Psoas muscle (tissue), 8 donors: ENCODE measurements around the gene NEK9. TPM values are rescaled to one million over a fixed set of nuclear protein-coding genes. Genes with fewer than 3 reads are reported as not detected.
A peak's percentile ranks its signal among the peaks of the same experiment; 100 is the strongest.

ENCODE experiments used
- ATAC-seq, 4 donors: fragments of 200-7000 bp; cut with Tn5 transposase; one replicate each; pipeline ENCODE4 v1.9.1; 2020; ENCODE audit warnings: moderate library complexity in 3 of 4, mild to moderate bottlenecking in 2 of 4
- DNase-seq, 2 donors: peaks; one replicate each; pipeline ENCODE4 v3.0.0-alpha.2; 2020
- H3K27ac ChIP-seq: fragments of 200-600 bp; one replicate; pipeline ENCODE4 v1.8.0; 2022
- H3K27me3 ChIP-seq, 3 donors: fragments of 200-600 bp in 1 of 3; one replicate each; pipeline versions ENCODE4 v1.6.1 to v1.8.0; 2013 to 2022; ENCODE audit warnings: low read length in 2 of 3, mild to moderate bottlenecking in 2 of 3, moderate library complexity in 1 of 3; ENCODE audit not compliant: insufficient read depth in 3 of 3
- H3K36me3 ChIP-seq, 2 donors: fragments of 200-600 bp in 1 of 2; one replicate each; pipeline versions ENCODE4 v1.6.1 to v1.8.0; 2013 to 2022; ENCODE audit warnings: low read depth in 1 of 2, mild to moderate bottlenecking in 1 of 2, moderate library complexity in 1 of 2; ENCODE audit not compliant: insufficient read depth in 1 of 2
- H3K4me1 ChIP-seq: fragments of 200-600 bp; one replicate; pipeline ENCODE4 v1.8.0; 2022
- H3K4me3 ChIP-seq: fragments of 200-600 bp; one replicate; pipeline ENCODE4 v1.8.0; 2022; ENCODE audit warnings: mild to moderate bottlenecking
- H3K9me3 ChIP-seq: fragments of 200-600 bp; one replicate; pipeline ENCODE4 v1.8.0; 2022
- CTCF ChIP-seq: fragments of 200-600 bp; IDR thresholded peaks from one replicate; pipeline ENCODE4 v1.8.0; 2022; ENCODE audit warnings: antibody characterized with exemption
- WGBS, 3 donors: extraction: QIAGEN DNeasy Blood & Tissue Kit; methylation state at CpG; one replicate each; pipeline versions ENCODE4 v1.1.6 to v1.1.7; 2013; 5-methylcytosine and 5-hydroxymethylcytosine counted together
- intact Hi-C, 2 donors: fragments of 100-400 bp; cut with DNase I; formaldehyde crosslinking; loops; one replicate each; pipeline versions ENCODE4 v1.11.0 to v1.14.2; 2022
- long read RNA-seq, 2 donors: library from polyadenylated mRNA; unstranded; transcript quantifications; one replicate each; pipeline ENCODE4 v2.0.0, GENCODE V29; 2021
- polyA plus RNA-seq, 3 donors: library from polyadenylated mRNA; stranded (reverse); fragments of 200-250 nt; gene quantifications; one replicate each; pipeline ENCODE4 v1.2.3, GENCODE V29; 2013
- total RNA-seq, 4 donors: library from RNA; stranded (reverse); fragmentation: NEBNext Ultra II Directional in 2 of 4; extraction: Animal tissue kit (Norgen Biotek cat#: 25700) in 2 of 4; gene quantifications; one replicate each; pipeline versions ENCODE4 v1.2.1 to v1.2.4, GENCODE V29; 2021 to 2023
- donor health status: healthy with polysubstance abuse.
- donor health status: DM: no; HTN: no; CAD: no; lungs with moderate emphysema.
- donor health status: Bipolar disorder and iron deficiency.
- donor health status: healthy.
- donor health status: DM: yes; HTN: yes; CAD: no.
- donor health status: DM: no; HTN: no; CAD: no.
- donor health status: DM: no; HTN: no; CAD: no.
- donor health status: DM: yes; HTN: yes; CAD: no.

The NEK9 gene
- total RNA-seq (100 to 1,000 TPM in 1 of 4 donors, 10 to 100 TPM in 3; 69.1 to 116 (median 88.5) TPM), polyA plus RNA-seq (10 to 100 TPM; 17.9 to 49.0 (median 28.0) TPM)
- long read RNA-seq, donor 1, full-length matches to known transcripts = 20 of 40 reads
- long read RNA-seq, donor 1, partial matches to known transcripts = 7 of 40 reads
- long read RNA-seq, donor 1, other reads (novel, unspliced or antisense) = 13 of 40 reads
- long read RNA-seq, donor 2, full-length matches to known transcripts = 16 of 59 reads
- long read RNA-seq, donor 2, partial matches to known transcripts = 11 of 59 reads
- long read RNA-seq, donor 2, other reads (novel, unspliced or antisense) = 32 of 59 reads

DNA sequence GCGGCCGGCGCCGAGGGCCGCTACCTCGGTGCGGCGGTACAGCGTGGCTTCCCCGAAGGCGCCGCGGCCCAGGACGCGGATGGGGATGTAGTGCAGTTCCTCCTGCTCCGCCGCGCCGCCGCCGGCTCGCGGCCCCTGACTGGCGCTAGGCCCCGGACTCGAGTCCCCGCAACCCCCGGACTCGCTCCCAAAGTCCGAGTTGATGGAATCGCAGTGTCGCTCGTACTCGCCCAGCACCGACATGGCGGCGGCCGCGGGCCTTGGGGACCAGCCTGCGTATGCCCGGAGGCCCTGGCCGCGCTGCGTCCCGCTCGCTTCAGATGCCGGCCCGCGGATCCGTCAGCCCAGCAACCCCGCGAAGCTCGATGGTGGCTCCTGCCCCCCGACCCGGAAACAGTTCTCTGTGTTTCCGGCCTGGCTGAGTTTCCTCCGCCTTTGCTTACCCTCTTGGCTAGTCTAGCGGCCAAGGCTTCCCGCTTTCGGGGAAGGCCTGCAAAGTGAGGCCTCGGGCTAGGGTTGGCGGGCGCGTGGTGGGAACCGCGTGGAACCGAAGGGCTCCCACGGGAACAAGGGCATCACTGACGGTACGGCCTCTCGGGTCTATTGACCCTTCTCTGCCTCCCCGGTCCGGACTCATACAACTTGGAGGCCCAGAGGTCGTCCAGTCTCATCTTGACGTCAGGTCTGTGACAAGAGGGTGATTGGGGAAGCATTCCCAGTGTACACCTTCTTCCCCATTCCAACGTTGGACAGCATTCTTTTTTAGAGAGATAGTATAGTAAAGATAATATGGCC, at the start of gene NEK9:
TSS of gene NEK9 (minus strand) at position 370 of the 795 bp plus-strand sequence. CDS start at position 243, 127 bp downstream.
- H3K4me1 ChIP-seq = peaks cover 41% of the 10 kb centered on the region

GRCh38 chr14:75176142-75176820, 49.4 kb upstream of the NEK9 start, which contains the start of gene TMED10:
Gene TMED10 (minus strand): TSS chr14:75176612. CDS start chr14:75176579, 33 bp downstream.
- Histone ChIP-seq H3K4me1 (peaks cover 23% of the 10 kb centered on the region), H3K4me3 (peak within 1 kb of the TSS; percentile 90), H3K36me3 (no peaks in the 10 kb centered on the region), H3K9me3 (no peaks in the 10 kb centered on the region), H3K27me3 (no peaks in the 10 kb centered on the region), H3K27ac (peak within 1 kb of the TSS; percentile 99)
- 0% methylated on average over 49 of the region's 49 CpGs for WGBS, 3 donors
- no peak for TF ChIP-seq CTCF
- DNase-seq (peak; percentile 89 to 95), ATAC-seq (peak; percentile 95)
- intact Hi-C loops = loop anchor here (5.0 kb wide), 3 partner anchors 49 to 101 kb away; partner anchors contain the start of genes FOS (in 1 of the 2) and NEK9 (in 1 of the 2)

More for the DNA sequence above, at the start of gene NEK9:
- peak; percentile 92 to 96 for DNase-seq
- WGBS, 3 donors = 0 to 1% (median 0%) methylated on average over 66 to 76 of the region's 76 CpGs
- intact Hi-C loops = loop anchor here in 1 of 2 donors (5.0 kb wide), 1 partner anchor 50 kb away; the partner anchor contains the start of gene TMED10
- ATAC-seq = peak; percentile 93 to 96 (median 95)
- H3K27me3 ChIP-seq = no peaks in the 10 kb centered on the region
- H3K9me3 ChIP-seq = no peaks in the 10 kb centered on the region
- TF ChIP-seq CTCF = no peak
- H3K36me3 ChIP-seq = peaks cover 0 to 14% of the 10 kb centered on the region in 2 donors
- H3K4me3 ChIP-seq = peak within 1 kb of the TSS; percentile 83
- H3K27ac ChIP-seq = peak within 1 kb of the TSS; percentile 93

DNA sequence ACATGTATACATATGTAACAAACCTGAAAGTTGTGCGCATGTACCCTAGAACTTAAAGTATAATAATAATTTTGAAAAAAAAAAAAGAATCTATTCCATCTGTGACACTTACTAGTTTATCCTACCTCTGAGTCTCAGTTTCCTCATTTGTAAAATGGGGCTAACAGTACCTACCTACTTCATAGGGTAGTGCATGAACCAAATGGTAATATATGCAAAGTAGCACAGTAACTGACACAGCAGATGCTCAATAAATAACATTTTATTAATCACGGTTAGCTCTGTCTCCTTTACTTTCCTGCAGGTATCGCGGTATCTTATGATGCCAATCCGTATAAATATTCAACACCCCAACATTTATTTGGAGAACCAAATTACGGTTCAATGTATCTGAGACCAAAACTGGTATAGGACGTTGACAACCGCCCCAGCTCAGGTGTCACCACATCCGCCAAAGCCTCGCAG, 48.9 kb upstream of the NEK9 start:
- intact Hi-C loops = loop anchor here (5.0 kb wide), 3 partner anchors 48 to 102 kb away; partner anchors contain the start of genes FOS (in 1 of the 2) and NEK9 (in 1 of the 2)
- TF ChIP-seq CTCF = no peak
- no peaks in the 10 kb centered on the region for H3K9me3 ChIP-seq
- no peaks in the 10 kb centered on the region for H3K36me3 ChIP-seq
- DNase-seq (no peak), ATAC-seq (peak in 1 of 4 donors; percentile 5)
- H3K4me1 ChIP-seq = peaks cover 23% of the 10 kb centered on the region
- WGBS, 3 donors = 7 to 9% (median 7%) methylated on average over 10 of the region's 10 CpGs
- peak overlapping the region; percentile 90 for H3K4me3 ChIP-seq
- peak overlapping the region; percentile 99 for H3K27ac ChIP-seq
- no peaks in the 10 kb centered on the region for H3K27me3 ChIP-seq

DNA sequence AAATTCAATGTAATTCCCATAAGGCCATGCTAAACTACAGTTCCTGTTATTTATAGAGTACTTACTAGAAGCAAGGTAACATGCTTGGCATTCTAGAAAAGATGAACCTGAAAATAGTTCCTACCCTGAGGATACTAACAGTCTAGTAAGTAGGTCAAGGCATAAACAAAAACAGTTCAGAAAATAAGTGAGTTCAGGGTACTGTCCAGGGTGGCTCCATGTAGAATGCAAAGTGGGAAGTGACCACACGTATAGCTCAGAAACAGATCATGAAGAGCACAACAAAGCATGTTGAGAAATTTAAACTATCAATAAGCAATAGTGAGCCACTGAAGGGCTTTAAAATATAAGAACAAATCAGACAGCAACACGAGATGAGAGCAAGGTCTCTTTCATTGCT, 47.2 kb upstream of the NEK9 start:
- no peaks in the 10 kb centered on the region for H3K36me3 ChIP-seq
- peaks cover 25% of the 10 kb centered on the region for H3K4me1 ChIP-seq
- ATAC-seq (no peak), DNase-seq (no peak)
- 31 to 43% (median 34%) methylated on average over 2 of the region's 2 CpGs for WGBS, 3 donors
- peak overlapping the region; percentile 99 for H3K27ac ChIP-seq
- H3K27me3 ChIP-seq = no peaks in the 10 kb centered on the region
- H3K4me3 ChIP-seq = peak overlapping the region; percentile 90
- intact Hi-C loops = no loop called here
- no peaks in the 10 kb centered on the region for H3K9me3 ChIP-seq
- no peak for TF ChIP-seq CTCF
